SK-N-MC (cell line): Measurements from ENCODE around the gene ARHGEF1.

Experiments used
- EZH2 ChIP-seq: fragments of 200-600 bp; sonication (generic); IDR thresholded peaks from one replicate; pipeline ENCODE4 v1.6.1; 2017; ENCODE audit warnings: antibody characterized with exemption
- FOXP2 ChIP-seq: optimal IDR thresholded peaks from 2 replicates; pipeline ENCODE3; 2011; ENCODE audit warnings: mild to moderate bottlenecking, moderate library complexity; ENCODE audit not compliant: insufficient read depth; ENCODE audit errors: extremely low read length, control extremely low read depth
- POLR2AphosphoS5 ChIP-seq: IDR thresholded peaks from 2 replicates; pipeline ENCODE4 v1.6.1; 2012; ENCODE audit warnings: mild to moderate bottlenecking, low read depth, low read length, borderline replicate concordance

DNA sequence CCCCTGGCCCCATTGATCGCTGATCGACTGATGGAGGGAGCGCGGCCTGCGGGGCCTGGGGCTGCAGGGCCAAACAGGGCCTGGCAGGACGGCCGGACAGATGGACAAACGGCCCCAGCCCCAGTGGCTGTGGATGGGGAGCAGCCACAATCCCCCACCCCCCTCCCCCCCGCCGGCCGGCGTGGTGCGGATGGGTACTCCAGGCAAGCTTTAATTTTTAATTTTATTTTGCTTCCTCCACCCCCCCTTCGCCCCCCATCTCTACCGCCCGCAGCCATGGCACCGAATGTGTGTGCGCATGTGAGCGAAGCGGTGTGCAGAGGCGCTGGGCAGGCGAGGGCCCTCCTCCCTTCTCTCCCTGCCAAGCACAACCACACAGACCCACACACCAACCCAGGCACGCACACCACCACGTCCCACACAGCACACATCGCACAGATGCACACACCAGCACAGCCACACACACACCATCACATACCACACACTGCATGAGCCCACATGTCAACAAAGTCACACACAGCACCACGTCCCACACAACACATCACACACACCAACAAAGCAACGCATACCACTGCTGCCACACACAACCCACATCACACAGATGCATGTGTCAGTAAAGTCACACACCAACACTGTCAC, 32.9 kb downstream of the ARHGEF1 start:
- TF ChIP-seq EZH2 (no peak), POLR2AphosphoS5 (no peak), FOXP2 (no peak)
